ENCODE measurements around the gene BORA. TPM values are rescaled to one million over a fixed set of nuclear protein-coding genes. Genes with fewer than 3 reads are reported as not detected.
"Not testable (repeated sequence)": the region's sequence is repeated elsewhere in the genome, so short reads cannot be mapped to it uniquely, and the experiment has no call there.

The BORA gene
- total RNA-seq, 4 donors from 2014 or later, result 5.0 to 22.3 (median 10.2) TPM

DNA sequence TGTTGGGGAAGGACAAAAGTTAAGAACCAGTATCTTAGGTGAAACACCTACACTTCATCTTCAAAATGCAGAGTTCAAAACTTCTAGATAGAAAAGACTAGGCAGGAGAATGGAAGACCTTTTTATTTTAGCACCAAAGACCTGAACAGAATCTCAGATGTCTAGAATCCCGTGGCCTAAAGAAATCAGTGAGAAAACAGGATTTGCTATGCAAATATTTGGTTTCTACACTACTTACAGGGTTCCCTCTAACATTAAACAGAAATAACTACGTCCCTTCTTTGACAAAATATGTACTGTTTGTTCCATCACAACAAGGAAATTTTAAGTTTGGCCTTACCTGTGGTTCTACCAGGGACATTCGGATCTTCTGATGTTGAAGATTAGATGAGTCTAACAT lies 32.5 kb downstream of the BORA start:
- TF ChIP-seq, protein P1, sequence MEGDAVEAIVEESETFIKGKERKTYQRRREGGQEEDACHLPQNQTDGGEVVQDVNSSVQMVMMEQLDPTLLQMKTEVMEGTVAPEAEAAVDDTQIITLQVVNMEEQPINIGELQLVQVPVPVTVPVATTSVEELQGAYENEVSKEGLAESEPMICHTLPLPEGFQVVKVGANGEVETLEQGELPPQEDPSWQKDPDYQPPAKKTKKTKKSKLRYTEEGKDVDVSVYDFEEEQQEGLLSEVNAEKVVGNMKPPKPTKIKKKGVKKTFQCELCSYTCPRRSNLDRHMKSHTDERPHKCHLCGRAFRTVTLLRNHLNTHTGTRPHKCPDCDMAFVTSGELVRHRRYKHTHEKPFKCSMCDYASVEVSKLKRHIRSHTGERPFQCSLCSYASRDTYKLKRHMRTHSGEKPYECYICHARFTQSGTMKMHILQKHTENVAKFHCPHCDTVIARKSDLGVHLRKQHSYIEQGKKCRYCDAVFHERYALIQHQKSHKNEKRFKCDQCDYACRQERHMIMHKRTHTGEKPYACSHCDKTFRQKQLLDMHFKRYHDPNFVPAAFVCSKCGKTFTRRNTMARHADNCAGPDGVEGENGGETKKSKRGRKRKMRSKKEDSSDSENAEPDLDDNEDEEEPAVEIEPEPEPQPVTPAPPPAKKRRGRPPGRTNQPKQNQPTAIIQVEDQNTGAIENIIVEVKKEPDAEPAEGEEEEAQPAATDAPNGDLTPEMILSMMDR (IDR thresholded peaks at IDR 0.05), result no peak
- no peak for TF ChIP-seq POLR2A (IDR thresholded peaks at IDR 0.05)
- no peaks in the 10 kb centered on the region for H3K4me1 ChIP-seq
- peaks cover 0 to 97% (median 0%) of the 10 kb centered on the region in 3 donors for H3K36me3 ChIP-seq

DNA sequence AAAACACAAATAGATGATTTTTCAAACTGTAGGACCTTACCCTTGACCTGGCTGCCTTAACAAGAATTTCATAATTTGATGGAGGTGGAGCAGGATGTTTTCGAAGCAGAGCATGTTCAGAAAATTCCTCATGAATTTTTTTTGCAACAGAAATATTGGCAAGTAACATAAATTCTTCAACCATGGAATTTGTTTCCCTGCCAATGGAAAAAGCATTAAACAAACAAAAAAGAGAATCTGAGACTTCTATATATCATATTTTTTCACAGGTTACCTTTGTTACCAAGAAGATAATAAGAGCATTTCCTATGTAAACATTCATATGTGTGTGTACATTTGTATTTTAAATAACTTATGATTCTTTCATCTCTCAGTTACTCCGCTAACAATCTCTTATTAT lies 35.7 kb downstream of the BORA start:
- no peak for TF ChIP-seq POLR2A (IDR thresholded peaks at IDR 0.05)
- TF ChIP-seq, protein P1 (IDR thresholded peaks at IDR 0.05), result no peak
- Histone ChIP-seq H3K36me3 (peaks cover 0 to 100% (median 0%) of the 10 kb centered on the region in 3 donors), H3K27me3 (no peaks in the 10 kb centered on the region), H3K4me3 (no peak overlapping the region), H3K27ac (no peak overlapping the region), H3K4me1 (no peaks in the 10 kb centered on the region), H3K9me3 (no peaks in the 10 kb centered on the region)
- no peak for DNase-seq

More for the DNA sequence above, 32.5 kb downstream of the BORA start:
- H3K27me3 ChIP-seq, result no peaks in the 10 kb centered on the region
- no peaks in the 10 kb centered on the region for H3K9me3 ChIP-seq
- H3K27ac ChIP-seq, result no peak overlapping the region
- no peak overlapping the region for H3K4me3 ChIP-seq
- no peak for DNase-seq

DNA sequence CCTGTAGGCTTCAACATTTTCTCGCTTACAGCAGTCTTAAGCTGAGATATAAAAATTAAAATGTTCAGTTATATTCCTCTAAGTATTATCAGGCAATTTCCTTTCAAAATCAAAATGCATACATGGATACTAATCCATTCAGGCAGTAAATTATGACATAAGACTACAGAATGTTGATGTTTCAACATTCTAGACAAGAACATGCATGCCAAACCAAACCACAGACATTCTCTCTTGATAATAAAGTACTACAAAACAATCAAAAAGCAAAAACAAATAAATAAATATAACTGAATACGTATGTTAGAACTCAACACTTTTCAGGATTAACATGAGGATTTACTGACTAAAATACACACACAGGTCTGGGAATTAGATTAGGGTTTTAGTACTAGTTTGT lies 46.3 kb downstream of the BORA start:
- TF ChIP-seq, protein P1 (IDR thresholded peaks at IDR 0.05), result no peak
- no peak for TF ChIP-seq POLR2A (IDR thresholded peaks at IDR 0.05)
- no peak overlapping the region for H3K4me3 ChIP-seq
- H3K36me3 ChIP-seq, result peaks cover 0 to 93% (median 0%) of the 10 kb centered on the region in 3 donors
- DNase-seq, result no peak
- no peak overlapping the region for H3K27ac ChIP-seq
- no peaks in the 10 kb centered on the region for H3K27me3 ChIP-seq
- peaks cover 0 to 2% (median under 1%) of the 10 kb centered on the region in 4 donors for H3K4me1 ChIP-seq
- no peaks in the 10 kb centered on the region for H3K9me3 ChIP-seq

DNA sequence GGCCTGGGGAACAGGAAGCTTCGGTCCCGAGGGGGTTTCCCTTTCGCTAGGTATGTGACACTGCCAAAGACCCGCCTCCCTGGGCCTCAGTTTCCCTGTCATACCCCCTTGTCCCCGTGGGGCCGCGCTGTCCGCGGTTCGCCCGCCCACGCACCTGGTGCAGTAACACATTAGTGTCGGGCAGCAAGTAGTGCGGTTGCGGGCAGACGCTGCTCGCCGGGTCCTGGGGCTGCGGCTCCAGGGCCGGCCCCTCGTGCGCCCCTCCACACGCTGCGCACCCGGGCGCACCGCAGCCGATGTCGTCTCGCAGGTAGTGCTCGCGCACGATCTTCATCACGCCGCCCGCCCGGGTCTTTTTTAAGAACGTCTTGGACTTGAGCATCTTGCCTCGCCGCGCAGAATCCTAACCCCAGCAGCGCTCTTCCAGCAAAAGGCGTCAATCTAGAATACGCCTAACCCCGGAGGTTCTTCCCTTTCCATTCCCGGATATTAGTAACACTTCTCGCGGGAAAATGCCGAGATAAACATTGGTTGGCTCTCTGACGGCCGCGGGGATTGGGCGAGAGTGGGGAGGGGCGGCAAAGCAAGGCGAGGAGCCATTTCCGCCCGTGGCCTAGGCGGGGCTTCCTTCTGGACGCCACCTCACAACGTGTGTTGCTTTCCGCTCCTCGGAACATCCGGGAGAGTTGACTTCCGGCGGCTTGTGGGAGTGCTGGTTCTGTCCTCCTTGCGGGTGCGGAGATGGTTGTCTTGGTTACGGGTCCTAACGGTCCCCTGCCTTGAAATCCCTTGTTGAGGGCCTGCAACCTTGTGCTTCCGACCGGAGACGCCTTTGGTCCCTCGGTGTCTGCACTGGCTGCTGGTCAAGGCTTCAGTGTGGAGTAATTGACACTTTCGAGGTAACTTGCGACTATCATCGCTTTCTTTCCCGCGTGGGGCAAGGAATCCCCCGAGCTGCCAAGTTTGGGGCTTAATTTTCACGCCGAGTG lies 54.0 kb downstream of the BORA start, which contains the start of the genes DIS3 and PIBF1:
DIS3 (minus strand) TSS at position 450 of the 989 bp plus-strand sequence; CDS start at position 382, 68 bp downstream.
PIBF1 (plus strand) TSS at position 683 of the 989 bp plus-strand sequence. CDS start 1,337 bp downstream, outside the sequence.
- peak; percentile 96 to 99 (median 97) for DNase-seq
- peak within 1 kb of the TSS; percentile 85 to 97 (median 86) for H3K4me3 ChIP-seq
- H3K27ac ChIP-seq, result peak within 1 kb of the TSS; percentile 81 to 87 (median 85)
- no peaks in the 10 kb centered on the region for H3K9me3 ChIP-seq
- H3K4me1 ChIP-seq, result peaks cover 0 to 26% (median 4%) of the 10 kb centered on the region in 4 donors
- TF ChIP-seq POLR2A (IDR thresholded peaks at IDR 0.05), result peak; percentile 56 to 93
- TF ChIP-seq, protein P1 (IDR thresholded peaks at IDR 0.05), result peak in 1 of 6 experiments; percentile 14
- peaks cover 0 to 24% (median 0%) of the 10 kb centered on the region in 3 donors for H3K36me3 ChIP-seq
- no peaks in the 10 kb centered on the region for H3K27me3 ChIP-seq

DNA sequence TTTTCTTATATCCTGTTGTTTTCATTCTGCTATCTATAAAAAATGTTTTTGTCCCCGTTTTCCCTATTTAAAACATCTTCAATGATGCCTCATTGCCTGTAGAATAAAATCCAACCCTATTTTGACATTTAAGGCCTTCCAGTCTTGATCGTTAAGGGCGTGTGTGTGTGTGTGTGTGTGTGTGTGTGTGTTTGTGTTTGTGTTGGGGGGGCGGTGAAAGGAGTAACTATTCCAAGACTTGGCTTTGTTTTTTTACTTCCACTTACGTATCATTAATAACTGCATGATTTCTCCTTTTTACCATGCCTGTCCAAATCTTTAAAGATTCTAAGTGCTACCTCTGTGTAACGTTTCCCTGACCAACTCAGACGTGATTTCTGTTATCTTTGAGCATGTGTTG lies 55.0 kb downstream of the BORA start:
- Histone ChIP-seq H3K27me3 (no peaks in the 10 kb centered on the region), H3K36me3 (peaks cover 0 to 15% (median 0%) of the 10 kb centered on the region in 3 donors), H3K27ac (peak overlapping the region in 2 of 4 donors; percentile 81 to 87), H3K4me3 (peak overlapping the region; percentile 85 to 97 (median 86)), H3K9me3 (no peaks in the 10 kb centered on the region), H3K4me1 (peaks cover 0 to 26% (median 4%) of the 10 kb centered on the region in 4 donors)
- no peak for DNase-seq
- TF ChIP-seq, protein P1 (IDR thresholded peaks at IDR 0.05), result no peak
- no peak for TF ChIP-seq POLR2A (IDR thresholded peaks at IDR 0.05)

DNA sequence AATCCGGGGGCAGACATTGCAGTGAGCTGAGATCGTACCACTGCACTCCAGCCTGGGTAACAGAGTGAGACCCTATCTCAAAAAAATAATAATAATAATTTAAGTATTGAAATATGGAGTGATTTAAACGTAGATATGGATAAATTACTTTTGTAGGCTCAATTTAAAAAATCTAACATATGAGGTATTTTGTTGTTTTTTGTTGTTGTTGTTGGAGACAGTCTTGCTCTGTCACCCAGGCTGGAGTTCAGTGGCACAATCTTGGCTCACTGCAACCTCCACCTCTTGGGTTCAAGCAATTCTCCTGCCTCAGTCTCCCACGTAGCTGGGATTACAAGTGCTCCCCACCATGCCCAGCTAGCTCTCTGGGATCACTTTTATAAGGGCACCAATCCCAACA lies 57.0 kb downstream of the BORA start:
- not testable (repeated sequence) for DNase-seq, H3K27ac ChIP-seq, H3K27me3 ChIP-seq, H3K9me3 ChIP-seq, H3K36me3 ChIP-seq, H3K4me3 ChIP-seq
- peaks cover 0 to 18% (median 1%) of the 10 kb centered on the region in 4 donors for H3K4me1 ChIP-seq
